ENCODE results near the gene CAND2.

- no peak for TF ChIP-seq CTCF (IDR thresholded peaks at IDR 0.05)
- TF ChIP-seq POLR2A (IDR thresholded peaks at IDR 0.05), result no peak
Measured at GRCh38 chr3:12756635-12757034, 39.8 kb upstream of the CAND2 start.

Data from body of pancreas (tissue), 4 donors.